ENCODE results near the gene OOEP.

GRCh38 chr6:73388433-73388799 is 18.7 kb upstream of the OOEP start:
- TF ChIP-seq TAF1 (IDR thresholded peaks at IDR 0.05; ENCODE audit: borderline replicate concordance, insufficient read depth, low read length) = no peak
- TF ChIP-seq SIN3A (IDR thresholded peaks at IDR 0.05; ENCODE audit: borderline replicate concordance, insufficient read depth, low read length) = no peak
- no peak for TF ChIP-seq REST (IDR thresholded peaks at IDR 0.05; ENCODE audit: insufficient read depth in 1 of 2, low read depth in 2 of 2, low read length in 2 of 2)

Measured in PFSK-1 (cell line).